Activated CD8-positive, alpha-beta T cell treated with anti-CD3 and anti-CD28 coated beads, Interleukin-2, amount 10 ng/mL, durations not matched to agents 7 days and 5 days (primary cell): Measurements from ENCODE around the gene TIAM2. TPM values are rescaled to one million over a fixed set of nuclear protein-coding genes. Genes with fewer than 3 reads are reported as not detected.

Experiments used
- ATAC-seq: fragments of 150-1000 bp; cut with Tn5 transposase; one replicate; pipeline ENCODE4 v1.10.0; 2021; ENCODE audit warnings: moderate library complexity
- CTCF ChIA-PET: fragments of 350-600 bp; sonication (Branson Sonifier 250); formaldehyde crosslinking; loops from one replicate; lab custom pipeline; 2021; ENCODE audit warnings: antibody characterized with exemption; lab: Charles Lee
- POLR2A ChIA-PET: fragments of 350-600 bp; sonication (Branson Sonifier 250); formaldehyde crosslinking; loops from one replicate; lab custom pipeline; 2021; ENCODE audit warnings: antibody characterized with exemption; lab: Charles Lee
- DNase-seq: peaks from one replicate; pipeline ENCODE4 v3.0.0-alpha.2; 2020
- H3K27ac Mint-ChIP-seq: one replicate; pipeline ENCODE4 v1.8.0; 2021; ENCODE audit warnings: mild to moderate bottlenecking, mixed read lengths
- H3K27me3 Mint-ChIP-seq: one replicate; pipeline ENCODE4 v1.8.0; 2021; ENCODE audit warnings: low read depth, mixed read lengths
- H3K36me3 Mint-ChIP-seq: one replicate; pipeline ENCODE4 v1.8.0; 2021; ENCODE audit warnings: low read depth, mixed read lengths
- H3K4me1 Mint-ChIP-seq: one replicate; pipeline ENCODE4 v1.8.0; 2021; ENCODE audit warnings: low read depth, mixed read lengths
- H3K4me3 Mint-ChIP-seq: one replicate; pipeline ENCODE4 v1.8.0; 2021; ENCODE audit warnings: mild to moderate bottlenecking, mixed read lengths
- H3K9me3 Mint-ChIP-seq: one replicate; pipeline ENCODE4 v1.8.0; 2022; ENCODE audit warnings: mixed read lengths; ENCODE audit not compliant: insufficient read depth
- total RNA-seq, 2 experiments: library from RNA; stranded (reverse); gene quantifications; one replicate each; pipeline ENCODE4 v1.2.3, GENCODE V29; 2021

Gene TIAM2
- total RNA-seq, 2 experiments from 2014 or later = 2.9 to 4.5 TPM

DNA sequence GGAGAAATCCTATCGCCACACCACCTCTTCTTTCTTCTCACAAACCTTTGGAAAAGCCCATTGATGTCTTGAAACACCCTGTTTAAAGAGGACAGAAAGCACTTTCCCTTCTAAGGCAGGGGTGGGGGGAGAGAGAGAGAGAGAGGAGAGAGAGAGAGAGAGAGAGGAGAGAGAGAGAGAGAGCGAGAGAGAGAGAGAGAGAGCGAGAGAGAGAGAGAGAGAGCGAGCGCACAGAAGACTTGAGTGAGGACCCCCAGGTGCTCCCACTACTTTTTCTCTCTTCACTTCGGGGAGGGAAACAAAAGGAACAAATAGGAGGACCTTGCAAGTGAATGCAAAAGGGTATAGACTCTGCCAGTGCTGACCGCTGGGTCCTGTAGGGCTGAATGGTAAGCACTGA is 52.4 kb downstream of the TIAM2 start:
- Mint-ChIP-seq H3K9me3 (no peaks in the 10 kb centered on the region), H3K27me3 (peaks cover 5% of the 10 kb centered on the region), H3K4me1 (peaks cover 23% of the 10 kb centered on the region), H3K4me3 (no peak overlapping the region), H3K27ac (no peak overlapping the region), H3K36me3 (peaks cover 2% of the 10 kb centered on the region)
- ChIA-PET POLR2A (no interaction called here), CTCF (no interaction called here)
- DNase-seq (no peak), ATAC-seq (no peak)

DNA sequence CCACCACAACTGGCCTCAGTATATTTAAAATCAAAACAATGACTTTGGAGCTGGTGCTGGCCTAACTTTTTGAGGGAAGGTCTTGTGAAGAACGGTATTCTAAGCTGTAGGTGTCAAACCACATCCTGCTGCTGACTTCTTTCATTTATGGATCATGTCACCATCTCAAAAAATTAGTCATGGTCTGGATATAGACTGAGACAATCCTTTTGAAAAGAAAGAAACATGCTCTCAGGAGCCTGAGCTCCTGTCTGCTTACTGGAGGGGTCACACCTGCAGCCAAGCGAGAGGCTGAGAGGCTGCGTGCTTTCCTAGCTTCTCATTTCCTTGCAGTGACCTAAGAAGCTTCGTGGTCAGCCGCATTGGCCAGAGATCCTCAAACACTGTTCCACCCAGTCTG is 55.2 kb downstream of the TIAM2 start:
- no peaks in the 10 kb centered on the region for H3K9me3 Mint-ChIP-seq
- ChIA-PET CTCF (interaction anchor here (1.0 to 2.5 kb wide), 3 partner anchors 122 to 198 kb away, joined by 3 to 9 read pairs (median 7); no protein-coding TSS in a partner anchor), POLR2A (interaction anchor here (1.2 kb wide), 1 partner anchor 121 kb away, joined by 3 read pairs; no protein-coding TSS in a partner anchor)
- DNase-seq (peak; percentile 56), ATAC-seq (peak; percentile 92)
- H3K27ac Mint-ChIP-seq = peak overlapping the region; percentile 85
- peaks cover 23% of the 10 kb centered on the region for H3K4me1 Mint-ChIP-seq
- no peak overlapping the region for H3K4me3 Mint-ChIP-seq
- H3K27me3 Mint-ChIP-seq = peaks cover 3% of the 10 kb centered on the region
- H3K36me3 Mint-ChIP-seq = peaks cover 2% of the 10 kb centered on the region

DNA sequence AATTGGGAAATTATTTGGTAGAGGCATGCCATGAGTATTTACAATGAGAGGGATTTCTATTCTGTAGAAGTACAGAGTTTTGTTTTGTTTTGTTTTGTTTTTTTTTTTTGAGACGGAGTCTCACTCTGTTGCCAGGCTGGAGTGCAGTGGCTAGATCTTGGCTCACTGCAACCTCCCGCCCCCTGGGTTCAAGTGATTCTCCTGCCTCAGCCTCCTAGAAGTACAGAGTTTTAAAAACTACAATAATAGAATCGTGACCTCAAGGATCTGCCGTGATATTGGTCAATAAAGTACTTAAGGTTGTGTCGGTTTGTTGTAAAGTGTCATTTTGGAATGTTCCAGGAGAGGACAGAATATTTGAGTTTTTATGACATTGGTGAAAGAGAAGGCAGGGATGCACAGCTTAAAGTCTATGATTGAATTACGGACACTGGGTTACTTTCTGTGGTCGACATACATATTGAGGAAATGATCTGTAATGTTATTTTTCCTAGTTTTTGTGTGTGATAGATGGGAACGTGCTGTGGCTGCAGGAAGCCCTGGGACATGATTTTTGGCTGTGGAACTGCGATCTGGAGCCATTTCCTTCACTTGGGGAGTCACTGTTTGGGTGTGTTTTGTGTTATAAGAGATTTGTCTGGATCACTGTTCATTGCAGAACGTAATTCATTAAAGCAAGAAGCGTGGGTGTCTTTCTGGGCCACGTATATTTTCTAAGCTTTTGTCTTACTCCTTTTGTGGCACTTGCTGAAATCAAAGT is 59.6 kb downstream of the TIAM2 start:
- no peaks in the 10 kb centered on the region for H3K9me3 Mint-ChIP-seq
- H3K4me3 Mint-ChIP-seq = no peak overlapping the region
- ATAC-seq (no peak), DNase-seq (no peak)
- H3K36me3 Mint-ChIP-seq = no peaks in the 10 kb centered on the region
- ChIA-PET POLR2A (no interaction called here), CTCF (no interaction called here)
- peaks cover 17% of the 10 kb centered on the region for H3K4me1 Mint-ChIP-seq
- peaks cover 2% of the 10 kb centered on the region for H3K27me3 Mint-ChIP-seq
- H3K27ac Mint-ChIP-seq = no peak overlapping the region

DNA sequence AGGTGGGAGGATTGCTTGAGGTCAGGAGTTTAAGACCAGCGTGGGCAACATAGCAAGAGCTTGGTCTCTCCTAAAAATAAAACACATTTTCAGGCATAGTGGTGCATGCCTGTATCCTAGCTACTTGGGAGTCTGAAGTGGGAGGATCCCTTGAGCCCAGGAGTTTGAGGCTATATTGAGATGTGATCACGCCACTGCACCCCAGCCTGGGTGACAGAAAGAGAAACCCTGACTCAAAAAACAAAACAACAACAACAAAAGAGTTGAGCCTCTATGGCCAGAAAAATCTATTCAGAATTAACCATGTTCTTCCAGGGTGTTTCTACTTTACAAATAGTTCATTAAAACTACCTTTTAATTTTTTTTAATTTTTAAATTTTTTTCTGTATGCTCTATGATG is 60.6 kb downstream of the TIAM2 start:
- H3K9me3 Mint-ChIP-seq = no peaks in the 10 kb centered on the region
- H3K27me3 Mint-ChIP-seq = peaks cover 2% of the 10 kb centered on the region
- no peaks in the 10 kb centered on the region for H3K36me3 Mint-ChIP-seq
- H3K27ac Mint-ChIP-seq = no peak overlapping the region
- ATAC-seq (no peak), DNase-seq (no peak)
- POLR2A ChIA-PET = no interaction called here
- peaks cover 8% of the 10 kb centered on the region for H3K4me1 Mint-ChIP-seq
- CTCF ChIA-PET = no interaction called here
- no peak overlapping the region for H3K4me3 Mint-ChIP-seq

DNA sequence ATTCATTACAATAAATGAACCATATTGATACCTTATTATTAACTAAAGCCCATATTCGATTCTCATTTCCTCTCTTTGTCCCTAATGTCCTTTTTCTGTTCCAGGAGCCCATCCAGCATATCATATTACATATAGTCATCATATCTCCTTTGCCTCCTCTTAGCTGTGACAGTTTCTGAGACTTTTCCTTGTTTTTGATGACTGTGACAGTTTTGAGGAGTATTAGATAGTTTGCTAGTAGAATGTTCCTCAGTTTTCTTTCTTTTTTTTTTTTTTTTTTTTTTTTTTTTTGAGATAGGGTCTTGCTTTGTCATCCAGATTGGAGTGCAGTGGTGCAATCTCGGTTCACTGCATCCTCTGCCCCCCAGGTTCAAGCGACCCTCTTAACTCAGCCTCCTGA is 61.6 kb downstream of the TIAM2 start:
- Mint-ChIP-seq H3K9me3 (no peaks in the 10 kb centered on the region), H3K36me3 (no peaks in the 10 kb centered on the region), H3K27me3 (peaks cover 2% of the 10 kb centered on the region), H3K4me1 (no peaks in the 10 kb centered on the region), H3K27ac (no peak overlapping the region), H3K4me3 (no peak overlapping the region)
- CTCF ChIA-PET = no interaction called here
- DNase-seq (no peak), ATAC-seq (no peak)
- POLR2A ChIA-PET = no interaction called here

DNA sequence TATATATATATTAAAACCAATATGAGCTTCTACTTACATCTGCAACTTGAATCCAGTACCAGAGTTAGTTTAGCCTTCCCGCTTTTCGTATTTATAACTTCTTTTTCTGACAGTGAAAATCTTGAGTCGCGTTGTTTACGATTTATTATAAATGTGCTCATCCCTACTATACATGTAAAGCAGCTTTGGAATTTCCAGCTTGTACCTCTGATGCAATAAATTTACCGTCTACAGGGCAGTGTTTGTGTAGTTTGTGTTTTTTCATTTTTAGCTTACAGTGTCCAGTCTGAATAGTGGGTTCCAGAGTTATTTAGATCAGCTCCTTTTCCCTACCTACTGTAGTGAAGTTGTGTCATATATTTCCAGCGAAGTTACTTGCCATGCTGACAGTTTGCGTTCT is 66.3 kb downstream of the TIAM2 start:
- Mint-ChIP-seq H3K27me3 (peaks cover 2% of the 10 kb centered on the region), H3K36me3 (no peaks in the 10 kb centered on the region), H3K4me1 (no peaks in the 10 kb centered on the region), H3K27ac (no peak overlapping the region), H3K9me3 (no peaks in the 10 kb centered on the region), H3K4me3 (no peak overlapping the region)
- CTCF ChIA-PET = interaction anchor here (1.3 kb wide), 1 partner anchor 8 kb away, joined by 3 read pairs; no protein-coding TSS in a partner anchor
- no peak for ATAC-seq
- DNase-seq = no peak
- POLR2A ChIA-PET = no interaction called here

DNA sequence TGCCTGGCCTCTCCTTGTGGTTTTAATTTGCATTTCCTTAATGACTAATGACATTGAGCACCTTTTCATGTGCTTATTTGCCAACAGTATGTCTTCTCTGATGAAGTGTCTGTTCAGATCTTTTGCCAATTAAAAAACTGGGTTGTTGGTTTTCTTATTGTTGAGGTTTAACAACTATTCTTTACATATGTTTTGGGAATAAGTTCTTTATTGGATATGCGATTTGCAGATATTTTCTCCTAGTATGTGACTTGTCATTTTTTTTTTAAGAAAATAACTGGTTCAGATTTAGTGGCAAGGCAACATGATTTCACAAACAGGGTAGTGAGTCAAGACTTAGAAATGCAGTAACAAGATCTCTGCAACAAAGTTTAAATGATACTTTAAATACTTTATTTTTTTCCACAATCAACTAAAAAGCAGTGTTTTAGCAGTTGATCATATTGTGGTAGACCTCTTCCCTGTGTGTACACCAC is 67.8 kb downstream of the TIAM2 start:
- ChIA-PET POLR2A (no interaction called here), CTCF (no interaction called here)
- no peak for DNase-seq
- no peak overlapping the region for H3K4me3 Mint-ChIP-seq
- H3K9me3 Mint-ChIP-seq = no peaks in the 10 kb centered on the region
- no peak overlapping the region for H3K27ac Mint-ChIP-seq
- H3K36me3 Mint-ChIP-seq = no peaks in the 10 kb centered on the region
- H3K4me1 Mint-ChIP-seq = no peaks in the 10 kb centered on the region
- no peak for ATAC-seq
- peaks cover 2% of the 10 kb centered on the region for H3K27me3 Mint-ChIP-seq

DNA sequence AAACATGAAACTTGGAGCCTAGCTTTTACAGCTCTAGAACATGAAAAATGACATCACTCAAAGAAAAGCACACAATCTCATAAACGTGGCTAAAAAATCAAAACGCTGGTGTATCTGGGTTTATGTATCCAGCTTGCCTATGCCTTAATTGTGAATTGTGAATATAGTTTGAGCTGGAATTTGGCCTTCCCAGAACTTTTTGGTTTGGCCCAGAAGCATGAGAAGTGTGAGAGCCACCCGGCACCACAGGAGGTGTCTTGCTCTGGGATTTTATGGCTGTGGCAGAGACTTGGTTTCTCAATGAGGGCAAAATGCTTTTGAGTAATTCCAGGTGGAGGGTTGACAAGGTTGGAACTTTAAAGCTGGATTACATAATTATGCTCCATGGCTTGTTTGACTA is 69.2 kb downstream of the TIAM2 start:
- DNase-seq = no peak
- CTCF ChIA-PET = no interaction called here
- H3K4me3 Mint-ChIP-seq = no peak overlapping the region
- no peaks in the 10 kb centered on the region for H3K9me3 Mint-ChIP-seq
- H3K4me1 Mint-ChIP-seq = no peaks in the 10 kb centered on the region
- POLR2A ChIA-PET = interaction anchor here (0.6 kb wide), 1 partner anchor 16 kb away, joined by 3 read pairs; no protein-coding TSS in a partner anchor
- no peak for ATAC-seq
- H3K27ac Mint-ChIP-seq = no peak overlapping the region
- H3K27me3 Mint-ChIP-seq = peaks cover 2% of the 10 kb centered on the region
- H3K36me3 Mint-ChIP-seq = no peaks in the 10 kb centered on the region

DNA sequence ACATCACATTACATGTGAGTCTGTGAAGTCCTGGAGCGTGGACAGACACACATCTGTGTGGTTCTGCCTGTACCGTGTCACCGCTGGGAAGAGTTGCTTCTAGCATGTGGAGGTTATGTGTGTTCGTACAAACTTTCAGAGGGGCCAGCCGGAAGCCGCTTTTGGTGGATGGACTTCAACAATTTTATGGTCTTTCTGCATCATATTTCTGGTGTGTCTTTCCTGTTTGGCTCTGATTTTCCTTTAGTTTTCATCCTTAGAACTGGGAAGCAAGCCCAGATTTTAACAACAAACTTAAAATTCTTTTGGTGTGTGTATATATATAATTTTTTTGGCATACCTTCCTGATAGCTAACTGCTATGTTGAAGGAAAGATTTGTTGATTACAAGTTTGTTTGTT is 71.2 kb downstream of the TIAM2 start:
- H3K4me1 Mint-ChIP-seq = no peaks in the 10 kb centered on the region
- no peak for DNase-seq
- H3K9me3 Mint-ChIP-seq = no peaks in the 10 kb centered on the region
- POLR2A ChIA-PET = no interaction called here
- peaks cover 4% of the 10 kb centered on the region for H3K27me3 Mint-ChIP-seq
- H3K4me3 Mint-ChIP-seq = no peak overlapping the region
- no peaks in the 10 kb centered on the region for H3K36me3 Mint-ChIP-seq
- no peak overlapping the region for H3K27ac Mint-ChIP-seq
- ATAC-seq = no peak
- CTCF ChIA-PET = no interaction called here

DNA sequence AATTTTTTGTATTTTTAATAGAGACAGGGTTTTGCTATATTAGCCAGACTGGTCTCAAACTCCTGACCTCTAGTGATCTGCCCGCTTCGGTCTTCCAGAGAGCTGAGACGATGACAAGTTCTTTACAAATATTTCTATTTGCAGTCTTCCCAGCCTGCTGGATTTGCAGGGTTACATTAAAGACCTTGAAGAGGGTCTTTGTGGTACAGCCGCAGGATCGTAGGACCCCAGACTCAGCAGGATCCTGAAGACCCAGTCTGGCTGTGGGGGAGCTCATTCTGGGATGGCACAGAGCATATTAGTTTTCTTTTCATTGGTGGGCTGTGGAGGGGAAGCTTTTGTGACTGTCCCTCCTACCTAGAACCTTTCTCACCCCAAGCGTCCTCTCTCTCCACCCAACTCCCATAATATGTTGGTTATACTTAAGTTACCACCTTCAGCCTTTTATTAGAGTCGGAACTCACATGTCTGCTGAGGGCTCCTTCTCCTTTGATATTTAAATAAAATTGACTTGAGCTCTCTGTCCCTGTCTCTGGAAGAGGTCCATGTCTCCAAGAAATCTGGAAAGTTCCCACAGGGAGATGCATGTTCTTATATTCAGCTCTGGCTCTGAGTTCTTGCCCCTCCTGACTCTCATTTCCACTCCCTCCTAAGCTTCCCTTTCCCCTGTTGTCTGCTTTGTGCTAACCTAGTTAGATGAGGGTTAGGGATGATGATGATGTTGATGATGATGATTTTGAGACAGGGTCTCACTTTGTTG is 72.0 kb downstream of the TIAM2 start:
- no peak overlapping the region for H3K27ac Mint-ChIP-seq
- ATAC-seq (no peak), DNase-seq (no peak)
- H3K36me3 Mint-ChIP-seq = no peaks in the 10 kb centered on the region
- CTCF ChIA-PET = no interaction called here
- no peak overlapping the region for H3K4me3 Mint-ChIP-seq
- no peaks in the 10 kb centered on the region for H3K4me1 Mint-ChIP-seq
- POLR2A ChIA-PET = no interaction called here
- no peaks in the 10 kb centered on the region for H3K9me3 Mint-ChIP-seq
- peaks cover 4% of the 10 kb centered on the region for H3K27me3 Mint-ChIP-seq

DNA sequence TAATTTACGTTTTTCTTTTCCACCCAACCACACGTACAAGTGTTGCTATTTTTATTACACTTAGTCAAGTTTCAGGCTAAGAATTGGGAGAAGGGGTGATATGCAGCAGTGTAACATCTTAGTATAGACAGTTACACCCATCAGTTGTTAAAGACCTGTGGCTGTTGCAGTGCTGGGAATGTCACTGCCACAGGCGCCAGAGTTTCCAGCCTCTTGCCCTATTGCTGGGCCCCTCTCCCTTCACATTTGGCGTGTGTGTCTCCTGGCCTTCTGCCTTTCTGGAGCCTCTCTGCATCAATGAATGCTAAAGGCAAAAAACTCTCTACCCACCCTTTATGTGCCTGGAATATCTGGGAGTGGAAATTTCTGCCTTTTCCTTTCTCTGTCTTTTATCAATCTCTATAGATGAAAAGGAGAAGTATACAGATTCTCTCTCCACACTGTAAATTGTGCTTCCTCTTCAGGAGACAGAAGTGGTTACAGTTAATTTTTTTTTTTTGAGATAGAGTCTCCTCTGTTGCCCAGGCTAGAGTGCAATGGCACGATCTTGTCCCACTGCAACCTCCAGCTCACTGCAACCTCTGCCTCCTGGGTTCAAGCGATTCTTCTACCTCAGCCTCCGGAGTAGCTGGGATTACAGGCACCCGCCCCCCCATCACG is 73.0 kb downstream of the TIAM2 start:
- Mint-ChIP-seq H3K4me3 (no peak overlapping the region), H3K27me3 (peaks cover 7% of the 10 kb centered on the region), H3K4me1 (no peaks in the 10 kb centered on the region), H3K9me3 (no peaks in the 10 kb centered on the region), H3K27ac (no peak overlapping the region), H3K36me3 (no peaks in the 10 kb centered on the region)
- DNase-seq = no peak
- ChIA-PET CTCF (no interaction called here), POLR2A (no interaction called here)
- ATAC-seq = no peak

DNA sequence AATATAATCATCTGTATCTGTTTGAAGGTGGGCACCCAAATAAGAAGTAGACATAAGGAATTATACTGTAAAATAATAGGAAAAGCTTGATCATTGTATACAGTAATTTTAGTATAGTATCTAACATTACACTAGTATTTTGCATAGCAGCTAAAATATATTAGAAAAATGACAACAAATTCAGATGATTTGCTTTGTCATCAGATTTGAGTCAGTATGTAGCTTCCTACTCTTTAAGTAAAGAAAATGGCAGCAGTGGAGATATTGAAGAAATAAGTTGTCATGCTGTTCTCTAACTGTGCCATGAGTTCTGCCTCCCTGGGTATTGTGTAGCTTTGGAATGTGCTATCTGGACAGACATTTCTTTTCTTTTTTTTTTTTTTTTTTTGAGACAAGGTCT is 74.4 kb downstream of the TIAM2 start:
- CTCF ChIA-PET = interaction anchor here (0.8 kb wide), 2 partner anchors 9 to 11 kb away, joined by 3 read pairs; no protein-coding TSS in a partner anchor
- no peak for DNase-seq
- no peak for ATAC-seq
- no peak overlapping the region for H3K27ac Mint-ChIP-seq
- peaks cover 7% of the 10 kb centered on the region for H3K27me3 Mint-ChIP-seq
- H3K4me3 Mint-ChIP-seq = no peak overlapping the region
- H3K4me1 Mint-ChIP-seq = no peaks in the 10 kb centered on the region
- POLR2A ChIA-PET = no interaction called here
- H3K36me3 Mint-ChIP-seq = no peaks in the 10 kb centered on the region
- no peaks in the 10 kb centered on the region for H3K9me3 Mint-ChIP-seq
